Dendritic cell treated with granulocyte-macrophage colony-stimulating factor and Interleukin-4, amounts not matched to agents 40 ng/mL and 50 ng/mL, for 4 days (primary cell): ENCODE results near the gene FNBP1L.
A peak's percentile ranks its signal among the peaks of the same experiment; 100 is the strongest.

Source experiments
- H3K27ac Mint-ChIP-seq: one replicate; pipeline ENCODE4 v1.8.0; 2022; ENCODE audit warnings: mild to moderate bottlenecking, mixed read lengths
- H3K27me3 Mint-ChIP-seq: one replicate; pipeline ENCODE4 v1.8.0; 2022; ENCODE audit warnings: mild to moderate bottlenecking, mixed read lengths
- H3K36me3 Mint-ChIP-seq: one replicate; pipeline ENCODE4 v1.8.0; 2022; ENCODE audit warnings: low read depth, mixed read lengths
- H3K4me1 Mint-ChIP-seq: one replicate; pipeline ENCODE4 v1.8.0; 2022; ENCODE audit warnings: low read depth, mixed read lengths
- H3K4me3 Mint-ChIP-seq: one replicate; pipeline ENCODE4 v1.8.0; 2022; ENCODE audit warnings: mild to moderate bottlenecking, moderate library complexity, mixed read lengths
- H3K9me3 Mint-ChIP-seq: one replicate; pipeline ENCODE4 v1.8.0; 2022; ENCODE audit warnings: mixed read lengths
- intact Hi-C: fragments of 100-400 bp; cut with micrococcal nuclease; formaldehyde crosslinking; loops from one replicate; pipeline ENCODE4 v1.15.0; 2022

Gene FNBP1L

DNA sequence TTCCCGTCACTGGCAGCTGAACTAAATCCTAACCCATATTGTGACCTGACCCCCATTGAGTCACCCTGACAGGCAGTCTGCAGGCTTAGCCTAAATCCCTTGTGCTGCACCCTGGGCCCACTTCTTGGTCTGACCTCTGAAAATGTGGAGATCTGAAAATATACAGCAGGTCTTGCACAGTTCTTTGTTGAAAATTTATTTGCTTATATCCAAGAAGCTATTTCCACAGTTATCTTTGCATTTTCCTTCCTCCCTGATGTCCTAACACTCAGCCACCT, 146.6 kb downstream of the FNBP1L start:
- intact Hi-C loops, result no loop called here
- Mint-ChIP-seq H3K4me3 (no peak overlapping the region), H3K9me3 (no peaks in the 10 kb centered on the region), H3K4me1 (peaks cover 70% of the 10 kb centered on the region), H3K27me3 (no peaks in the 10 kb centered on the region), H3K27ac (peak overlapping the region; percentile 38), H3K36me3 (peaks cover 52% of the 10 kb centered on the region)

DNA sequence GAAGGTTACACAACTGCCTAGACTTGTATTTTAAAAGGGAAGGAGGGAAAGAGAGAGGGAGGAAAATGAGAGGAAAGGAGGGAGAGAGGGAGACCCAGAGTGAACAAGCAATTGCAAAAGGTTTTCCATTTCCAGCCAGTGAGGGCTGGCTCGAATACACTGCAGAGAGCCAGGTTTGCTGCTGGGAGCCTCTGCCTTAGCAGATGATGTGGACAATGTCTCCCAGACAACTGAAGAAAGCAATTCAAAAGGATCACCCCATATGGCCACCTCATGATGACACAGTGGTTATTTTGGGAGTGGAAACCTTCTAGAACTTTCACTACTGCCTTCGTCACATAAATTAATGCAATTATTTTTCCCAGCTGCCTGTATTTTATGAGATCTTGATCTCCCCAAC, 147.3 kb downstream of the FNBP1L start:
- H3K27me3 Mint-ChIP-seq, result no peaks in the 10 kb centered on the region
- intact Hi-C loops, result no loop called here
- H3K4me1 Mint-ChIP-seq, result peaks cover 74% of the 10 kb centered on the region
- peaks cover 44% of the 10 kb centered on the region for H3K36me3 Mint-ChIP-seq
- H3K27ac Mint-ChIP-seq, result no peak overlapping the region
- no peak overlapping the region for H3K4me3 Mint-ChIP-seq
- H3K9me3 Mint-ChIP-seq, result no peaks in the 10 kb centered on the region

DNA sequence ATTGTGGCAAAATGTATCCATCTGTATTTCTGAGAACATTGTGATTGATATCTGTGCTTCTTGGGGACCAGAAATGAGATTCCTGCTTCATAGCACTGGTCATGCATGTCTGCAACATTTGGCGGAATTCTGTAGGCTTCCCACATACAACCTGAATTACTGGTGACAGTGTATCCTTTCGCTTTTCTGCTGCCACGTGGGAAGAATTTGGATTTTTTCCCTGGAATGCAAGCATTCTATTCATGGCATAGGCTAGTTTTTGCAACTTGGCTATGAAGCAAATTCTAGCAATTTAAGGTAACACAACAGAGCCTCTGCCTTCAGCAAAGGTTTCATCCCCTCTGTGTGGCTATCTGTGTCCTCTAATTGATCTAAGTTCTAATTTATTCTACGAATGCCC, 147.8 kb downstream of the FNBP1L start:
- no peaks in the 10 kb centered on the region for H3K9me3 Mint-ChIP-seq
- intact Hi-C loops, result no loop called here
- no peak overlapping the region for H3K4me3 Mint-ChIP-seq
- H3K27me3 Mint-ChIP-seq, result no peaks in the 10 kb centered on the region
- H3K4me1 Mint-ChIP-seq, result peaks cover 79% of the 10 kb centered on the region
- H3K36me3 Mint-ChIP-seq, result peaks cover 40% of the 10 kb centered on the region
- no peak overlapping the region for H3K27ac Mint-ChIP-seq

DNA sequence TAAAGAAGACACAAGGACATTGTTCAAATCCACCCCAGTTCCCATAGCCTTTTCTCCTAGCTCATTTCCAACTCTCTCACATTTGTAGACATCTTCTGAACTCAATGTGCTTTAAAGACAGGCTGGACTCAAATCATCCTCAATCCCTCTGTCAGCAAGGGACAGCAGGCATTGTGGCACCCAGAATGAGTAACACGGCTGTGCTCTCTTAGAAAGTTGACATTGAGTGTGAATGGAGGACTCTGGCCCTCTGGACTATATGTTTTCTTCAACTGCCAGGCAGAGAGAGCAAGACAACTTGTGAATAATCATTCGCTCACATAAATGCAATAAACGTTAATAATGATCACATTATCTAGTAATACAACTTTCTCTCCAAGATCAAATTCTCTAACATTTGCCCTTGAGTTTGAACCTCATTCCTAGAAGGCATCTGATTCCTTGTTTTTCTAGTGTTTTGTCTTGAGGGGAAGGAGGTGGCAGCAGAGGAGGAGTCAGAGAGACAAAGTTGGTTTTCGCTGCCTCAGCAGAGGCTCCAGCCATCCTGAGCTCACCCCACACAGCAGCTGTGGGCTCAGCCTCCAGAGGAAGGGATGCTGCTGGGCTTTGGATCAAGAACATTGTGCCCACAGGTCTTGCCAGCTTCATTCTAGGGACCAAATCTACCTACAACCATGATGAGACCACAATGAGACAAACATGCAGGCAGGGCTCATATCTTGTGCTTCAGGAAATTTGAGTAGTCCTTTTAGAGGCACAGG, 148.6 kb downstream of the FNBP1L start:
- H3K27ac Mint-ChIP-seq, result peak overlapping the region; percentile 60
- no peak overlapping the region for H3K4me3 Mint-ChIP-seq
- H3K27me3 Mint-ChIP-seq, result no peaks in the 10 kb centered on the region
- intact Hi-C loops, result no loop called here
- peaks cover 39% of the 10 kb centered on the region for H3K36me3 Mint-ChIP-seq
- no peaks in the 10 kb centered on the region for H3K9me3 Mint-ChIP-seq
- H3K4me1 Mint-ChIP-seq, result peaks cover 75% of the 10 kb centered on the region

DNA sequence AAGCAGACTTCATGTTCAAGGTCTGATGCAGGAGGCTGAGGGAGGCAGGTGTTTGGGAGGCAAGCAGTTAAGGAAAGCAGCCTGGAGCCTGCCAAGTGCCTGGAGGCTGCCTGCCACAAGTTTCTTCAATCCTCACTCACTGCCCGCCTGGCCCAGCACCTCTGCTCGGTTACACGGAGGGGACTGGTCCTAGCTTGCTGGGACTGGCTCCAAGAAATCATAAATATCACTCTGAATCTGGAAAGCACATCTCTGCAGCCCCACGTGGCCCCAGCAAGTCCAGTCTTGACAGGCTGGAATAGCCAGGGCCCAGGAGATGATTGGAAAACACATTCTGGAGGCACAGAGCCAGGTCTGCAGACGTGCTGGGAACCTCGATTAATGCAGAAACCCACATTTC, 149.8 kb downstream of the FNBP1L start:
- H3K4me1 Mint-ChIP-seq, result peaks cover 63% of the 10 kb centered on the region
- peak overlapping the region; percentile 60 for H3K27ac Mint-ChIP-seq
- no peak overlapping the region for H3K4me3 Mint-ChIP-seq
- H3K36me3 Mint-ChIP-seq, result peaks cover 28% of the 10 kb centered on the region
- intact Hi-C loops, result no loop called here
- no peaks in the 10 kb centered on the region for H3K27me3 Mint-ChIP-seq
- H3K9me3 Mint-ChIP-seq, result no peaks in the 10 kb centered on the region

DNA sequence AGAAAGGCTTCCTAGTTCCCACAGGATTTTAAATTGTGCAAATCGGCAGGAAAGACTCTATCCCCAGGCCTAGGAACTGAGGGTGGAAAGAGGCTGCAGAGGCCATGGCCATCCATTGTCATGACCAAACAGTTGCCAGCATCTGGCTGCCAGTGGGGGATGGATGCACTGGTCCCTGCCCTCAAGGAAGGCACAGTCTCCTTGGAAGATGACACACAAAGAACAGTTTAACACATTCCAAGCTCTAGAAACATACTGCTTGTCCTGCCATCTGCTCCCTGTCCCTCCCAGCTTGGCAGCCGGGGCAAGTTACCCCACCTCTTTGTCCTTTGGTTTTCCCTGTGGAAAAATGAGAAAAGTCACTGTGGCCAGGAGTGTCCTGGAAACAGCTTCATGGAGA, 150.5 kb downstream of the FNBP1L start:
- no peak overlapping the region for H3K4me3 Mint-ChIP-seq
- H3K27me3 Mint-ChIP-seq, result no peaks in the 10 kb centered on the region
- peaks cover 60% of the 10 kb centered on the region for H3K4me1 Mint-ChIP-seq
- peaks cover 29% of the 10 kb centered on the region for H3K36me3 Mint-ChIP-seq
- H3K27ac Mint-ChIP-seq, result peak overlapping the region; percentile 35
- no peaks in the 10 kb centered on the region for H3K9me3 Mint-ChIP-seq
- intact Hi-C loops, result no loop called here

DNA sequence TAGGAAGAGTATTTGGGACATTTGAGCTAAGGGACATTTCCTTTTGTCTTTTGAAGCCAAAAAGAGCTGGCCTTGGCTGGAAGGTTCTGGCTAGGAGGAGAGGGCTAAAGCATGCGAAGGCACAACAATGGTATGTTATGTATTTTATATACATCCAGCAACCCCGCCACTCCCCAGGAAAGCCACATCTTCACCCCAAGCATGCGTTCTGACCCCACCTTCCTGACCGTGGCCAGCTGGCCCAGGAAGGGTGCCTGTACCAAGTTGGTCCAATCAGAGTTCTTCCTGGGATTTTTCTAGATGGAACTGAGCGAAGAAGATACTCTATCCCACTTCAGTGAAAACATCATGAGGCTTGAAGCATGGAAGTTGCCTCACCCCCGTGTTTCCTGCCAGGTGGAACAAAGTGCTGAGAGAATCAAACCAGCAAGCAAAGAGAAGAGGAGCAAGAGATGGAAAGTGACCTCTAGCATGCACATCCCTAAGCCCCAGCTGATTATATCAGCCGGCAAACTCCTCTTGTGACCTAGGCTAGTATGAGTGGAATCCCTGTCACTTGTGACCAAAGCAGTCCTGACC, 151.0 kb downstream of the FNBP1L start:
- Mint-ChIP-seq H3K4me3 (no peak overlapping the region), H3K27ac (peak overlapping the region; percentile 35), H3K27me3 (no peaks in the 10 kb centered on the region), H3K36me3 (peaks cover 30% of the 10 kb centered on the region), H3K4me1 (peaks cover 55% of the 10 kb centered on the region), H3K9me3 (no peaks in the 10 kb centered on the region)
- intact Hi-C loops, result no loop called here

DNA sequence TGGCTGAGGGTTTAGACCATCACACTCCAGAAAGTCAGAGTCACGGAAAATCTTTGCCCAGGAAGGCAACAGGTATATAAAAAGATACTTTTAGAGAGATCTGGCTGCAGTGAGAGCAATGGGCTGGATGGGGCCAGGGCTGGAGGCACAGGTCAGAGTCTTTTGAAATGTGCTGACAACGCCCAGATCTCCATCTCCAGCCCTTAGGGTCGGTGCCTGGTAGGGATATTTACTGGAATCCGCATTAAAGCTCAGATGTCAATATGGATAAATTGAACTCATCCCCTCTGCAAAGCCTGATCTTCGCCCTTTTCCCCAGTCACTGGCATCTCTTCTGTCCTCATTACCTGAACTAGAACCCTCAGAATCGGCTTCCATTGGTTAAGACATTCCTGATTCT, 151.6 kb downstream of the FNBP1L start:
- no peak overlapping the region for H3K27ac Mint-ChIP-seq

DNA sequence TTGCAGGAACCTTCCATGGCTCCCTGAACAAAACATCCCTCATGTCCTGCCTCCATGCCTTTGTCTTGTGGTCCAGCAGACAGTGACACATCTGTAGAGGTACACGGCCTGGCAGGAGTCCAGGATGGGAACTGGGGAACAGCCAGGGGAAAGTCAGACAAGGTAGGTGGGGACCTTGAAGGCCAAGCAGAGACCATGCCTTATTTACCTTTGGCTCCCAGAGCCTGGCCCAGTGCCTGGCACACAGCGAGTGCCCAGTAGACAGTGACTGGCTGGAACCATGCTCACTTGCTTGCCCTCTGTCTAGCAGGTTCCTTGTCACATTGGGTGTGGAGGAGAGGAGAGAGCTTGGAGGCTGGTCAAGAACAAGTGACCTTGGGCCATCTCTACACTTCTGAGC, 152.7 kb downstream of the FNBP1L start:
- H3K36me3 Mint-ChIP-seq, result peaks cover 28% of the 10 kb centered on the region
- intact Hi-C loops, result no loop called here
- no peak overlapping the region for H3K27ac Mint-ChIP-seq
- H3K9me3 Mint-ChIP-seq, result no peaks in the 10 kb centered on the region
- H3K27me3 Mint-ChIP-seq, result no peaks in the 10 kb centered on the region
- peaks cover 53% of the 10 kb centered on the region for H3K4me1 Mint-ChIP-seq
- no peak overlapping the region for H3K4me3 Mint-ChIP-seq

More for the DNA sequence above, 151.6 kb downstream of the FNBP1L start:
- Mint-ChIP-seq H3K9me3 (no peaks in the 10 kb centered on the region), H3K27me3 (no peaks in the 10 kb centered on the region), H3K4me1 (peaks cover 52% of the 10 kb centered on the region), H3K36me3 (peaks cover 30% of the 10 kb centered on the region), H3K4me3 (no peak overlapping the region)
- intact Hi-C loops, result no loop called here

DNA sequence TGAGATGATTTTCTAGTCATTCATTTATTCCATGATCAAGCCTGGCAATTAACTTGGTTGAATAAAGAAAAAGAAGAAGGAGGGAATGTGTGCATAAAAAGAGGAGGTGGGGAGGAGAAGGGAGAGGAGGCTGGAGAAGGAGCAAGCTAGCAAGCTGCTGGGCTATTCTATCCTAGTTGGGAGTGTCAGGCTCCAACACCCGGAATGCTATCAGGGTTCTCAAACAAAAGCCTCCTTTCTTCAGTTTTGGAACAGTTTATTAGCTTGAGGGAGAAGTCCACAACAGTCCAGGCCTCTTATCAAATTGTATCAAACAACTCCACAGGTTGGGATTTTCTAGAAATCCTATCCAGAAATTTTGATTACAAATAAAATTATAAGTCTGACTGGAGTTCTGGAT, 153.8 kb downstream of the FNBP1L start:
- no peaks in the 10 kb centered on the region for H3K9me3 Mint-ChIP-seq
- intact Hi-C loops, result no loop called here
- H3K4me1 Mint-ChIP-seq, result peaks cover 58% of the 10 kb centered on the region
- peak overlapping the region; percentile 28 for H3K27ac Mint-ChIP-seq
- no peaks in the 10 kb centered on the region for H3K27me3 Mint-ChIP-seq
- peaks cover 36% of the 10 kb centered on the region for H3K36me3 Mint-ChIP-seq
- no peak overlapping the region for H3K4me3 Mint-ChIP-seq

DNA sequence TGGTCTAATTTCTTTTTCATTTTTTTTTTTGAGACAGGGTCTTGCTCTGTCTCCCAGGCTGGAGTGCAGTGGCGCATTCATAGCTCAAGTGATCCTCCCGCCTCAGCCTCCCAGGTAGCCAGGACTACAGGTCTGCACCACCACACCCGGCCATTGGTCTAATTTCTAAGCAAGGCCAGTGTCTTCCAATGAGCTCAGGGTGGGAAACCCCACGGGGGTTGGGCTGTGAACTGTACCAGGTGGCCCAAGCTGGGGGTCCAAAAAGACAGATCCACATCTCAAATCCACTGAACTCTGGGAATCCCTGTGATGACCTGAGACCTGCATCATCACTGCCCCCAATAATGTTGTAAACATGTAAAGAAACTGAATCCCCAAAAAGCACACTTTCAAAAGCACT, 154.2 kb downstream of the FNBP1L start:
- Mint-ChIP-seq H3K4me1 (peaks cover 58% of the 10 kb centered on the region), H3K27me3 (no peaks in the 10 kb centered on the region), H3K27ac (peak overlapping the region; percentile 28), H3K4me3 (no peak overlapping the region), H3K36me3 (peaks cover 40% of the 10 kb centered on the region), H3K9me3 (no peaks in the 10 kb centered on the region)
- intact Hi-C loops, result no loop called here

DNA sequence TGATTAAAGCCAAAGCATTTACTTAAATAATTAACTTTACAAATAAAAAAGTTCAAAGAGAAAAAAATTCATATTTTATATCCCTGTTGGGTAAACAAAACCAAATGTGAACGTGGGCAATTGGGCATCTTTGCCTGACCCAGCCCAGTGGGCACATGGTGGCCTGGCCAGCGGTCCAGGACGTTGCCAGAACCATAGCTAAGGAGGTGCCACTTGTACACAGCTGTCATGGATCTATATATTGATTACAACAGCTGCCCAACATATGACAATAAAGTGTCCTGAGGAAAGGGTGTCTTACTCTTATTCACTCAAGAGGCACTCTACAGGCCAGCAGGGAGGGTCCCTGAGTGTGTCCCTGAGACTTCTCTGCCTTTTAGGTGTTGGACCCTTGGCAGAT, 155.2 kb downstream of the FNBP1L start:
- intact Hi-C loops, result no loop called here
- Mint-ChIP-seq H3K27ac (no peak overlapping the region), H3K9me3 (no peaks in the 10 kb centered on the region), H3K4me3 (no peak overlapping the region), H3K36me3 (peaks cover 46% of the 10 kb centered on the region), H3K27me3 (no peaks in the 10 kb centered on the region), H3K4me1 (peaks cover 57% of the 10 kb centered on the region)

DNA sequence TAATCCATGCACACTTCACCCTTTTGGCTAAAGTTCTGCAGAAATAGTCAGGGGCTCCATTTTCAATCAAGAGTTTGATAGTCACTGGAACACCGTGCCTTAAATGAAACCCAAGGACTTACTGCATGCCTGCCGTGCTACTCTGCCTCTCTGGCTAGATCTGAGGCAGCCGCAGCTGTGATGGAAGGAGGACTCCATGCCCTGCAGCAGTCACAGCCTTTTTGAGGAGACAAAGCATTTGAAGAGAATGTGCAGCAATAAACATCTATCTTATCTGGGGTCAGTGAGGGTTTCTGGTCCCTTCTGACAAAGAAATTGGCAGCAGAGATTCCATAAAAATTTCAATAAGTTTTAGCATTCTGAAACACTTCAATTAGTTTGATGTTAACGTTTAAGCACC, 155.7 kb downstream of the FNBP1L start:
- Mint-ChIP-seq H3K36me3 (peaks cover 43% of the 10 kb centered on the region), H3K9me3 (no peaks in the 10 kb centered on the region), H3K27me3 (no peaks in the 10 kb centered on the region), H3K4me1 (peaks cover 59% of the 10 kb centered on the region), H3K4me3 (no peak overlapping the region), H3K27ac (no peak overlapping the region)
- intact Hi-C loops, result no loop called here
